Measurements from ENCODE around the gene PRR12.

GRCh38 chr19:49641688-49642491 lies 50.9 kb downstream of the PRR12 start, which contains the start of gene SCAF1:
- TF ChIP-seq, protein P1, sequence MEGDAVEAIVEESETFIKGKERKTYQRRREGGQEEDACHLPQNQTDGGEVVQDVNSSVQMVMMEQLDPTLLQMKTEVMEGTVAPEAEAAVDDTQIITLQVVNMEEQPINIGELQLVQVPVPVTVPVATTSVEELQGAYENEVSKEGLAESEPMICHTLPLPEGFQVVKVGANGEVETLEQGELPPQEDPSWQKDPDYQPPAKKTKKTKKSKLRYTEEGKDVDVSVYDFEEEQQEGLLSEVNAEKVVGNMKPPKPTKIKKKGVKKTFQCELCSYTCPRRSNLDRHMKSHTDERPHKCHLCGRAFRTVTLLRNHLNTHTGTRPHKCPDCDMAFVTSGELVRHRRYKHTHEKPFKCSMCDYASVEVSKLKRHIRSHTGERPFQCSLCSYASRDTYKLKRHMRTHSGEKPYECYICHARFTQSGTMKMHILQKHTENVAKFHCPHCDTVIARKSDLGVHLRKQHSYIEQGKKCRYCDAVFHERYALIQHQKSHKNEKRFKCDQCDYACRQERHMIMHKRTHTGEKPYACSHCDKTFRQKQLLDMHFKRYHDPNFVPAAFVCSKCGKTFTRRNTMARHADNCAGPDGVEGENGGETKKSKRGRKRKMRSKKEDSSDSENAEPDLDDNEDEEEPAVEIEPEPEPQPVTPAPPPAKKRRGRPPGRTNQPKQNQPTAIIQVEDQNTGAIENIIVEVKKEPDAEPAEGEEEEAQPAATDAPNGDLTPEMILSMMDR (IDR thresholded peaks at IDR 0.05), result peak in 2 of 6 experiments; percentile 17 to 42
- TF ChIP-seq EP300 (IDR thresholded peaks at IDR 0.05) (peak in 1 of 4 donors; percentile 90), POLR2A (IDR thresholded peaks at IDR 0.05) (peak in 3 of 4 donors; percentile 86 to 94 (median 88))

Data from upper lobe of left lung (tissue), 4 donors.